SU-DHL-6 (cell line): ENCODE data around the gene RNF144B.

Experiments
- CTCF ChIP-seq: fragments of 200-600 bp; sonication (generic); IDR thresholded peaks from one replicate; pipeline ENCODE4 v1.5.1; 2017; ENCODE audit warnings: antibody characterized with exemption, mild to moderate bottlenecking, low read length, moderate library complexity; ENCODE audit not compliant: insufficient read depth, poor library complexity, severe bottlenecking
- EZH2phosphoT487 ChIP-seq: fragments of 200-600 bp; sonication (generic), shearing (Covaris generic); conservative IDR thresholded peaks from 2 replicates; pipeline ENCODE4 v1.6.1; 2018; ENCODE audit warnings: mild to moderate bottlenecking, antibody characterized with exemption, low read length, moderate library complexity, mixed read lengths

GRCh38 chr6:18388942-18389341 is 1.8 kb downstream of the RNF144B start:
- TF ChIP-seq CTCF = no peak
- no peak for TF ChIP-seq EZH2phosphoT487
